Bronchial epithelial cell (primary cell): ENCODE measurements around the gene SEC24D. TPM values are rescaled to one million over a fixed set of nuclear protein-coding genes. Genes with fewer than 3 reads are reported as not detected.

Experiments used
- DNase-seq: peaks from one replicate; pipeline ENCODE4 v3.0.0-alpha.2; 2010; ENCODE audit warnings: low read depth
- FAIRE-seq: peaks from 2 replicates; lab custom pipeline; 2011; peaks lifted over from hg19 to GRCh38; lab: Jason Lieb, UNC
- H3K27me3 ChIP-seq: 2 replicates; pipeline ENCODE4 v1.5.1; 2011; ENCODE audit warnings: low read length; ENCODE audit not compliant: control insufficient read depth, insufficient read depth
- H3K36me3 ChIP-seq: 2 replicates; pipeline ENCODE4 v1.5.1; 2011; ENCODE audit warnings: low read length; ENCODE audit not compliant: control insufficient read depth, insufficient read depth
- H3K4me3 ChIP-seq: 2 replicates; pipeline ENCODE4 v1.5.1; 2011; ENCODE audit warnings: mild to moderate bottlenecking, low read depth, low read length, control low read depth
- CTCF ChIP-seq: IDR thresholded peaks from 2 replicates; pipeline ENCODE4 v1.5.1; 2011; ENCODE audit warnings: mild to moderate bottlenecking, moderate library complexity, low read length, control low read depth, inconsistent platforms; ENCODE audit not compliant: insufficient read depth, severe bottlenecking
- total RNA-seq: library from RNA; depleted of rRNA; stranded (reverse); fragments of >200 nt; gene quantifications from 2 replicates; pipeline ENCODE4 v1.2.1, GENCODE V29; 2014

The SEC24D gene
- total RNA-seq, 1 donor from 2014 or later, result 18.4 TPM

- no peaks in the 10 kb centered on the region for H3K27me3 ChIP-seq
- TF ChIP-seq CTCF, result no peak
- no peak for FAIRE-seq
These were observed 86.5 kb downstream of the SEC24D start for GRCh38 chr4:118749347-118749988.

GRCh38 chr4:118746251-118746919, 89.5 kb downstream of the SEC24D start:
- TF ChIP-seq CTCF, result no peak
- no peak for DNase-seq
- H3K4me3 ChIP-seq, result no peak overlapping the region
- FAIRE-seq, result no peak
- peaks cover 6% of the 10 kb centered on the region for H3K36me3 ChIP-seq
- H3K27me3 ChIP-seq, result no peaks in the 10 kb centered on the region

More at GRCh38 chr4:118749347-118749988, 86.5 kb downstream of the SEC24D start:
- DNase-seq, result no peak
- peaks cover 2% of the 10 kb centered on the region for H3K36me3 ChIP-seq
- H3K4me3 ChIP-seq, result no peak overlapping the region

GRCh38 chr4:118745357-118745756, 90.6 kb downstream of the SEC24D start:
- H3K27me3 ChIP-seq, result no peaks in the 10 kb centered on the region
- H3K4me3 ChIP-seq, result no peak overlapping the region
- no peak for TF ChIP-seq CTCF
- FAIRE-seq (no peak), DNase-seq (no peak)
- H3K36me3 ChIP-seq, result peaks cover 7% of the 10 kb centered on the region

GRCh38 chr4:118743867-118744266, 92.1 kb downstream of the SEC24D start:
- FAIRE-seq (no peak), DNase-seq (no peak)
- no peak for TF ChIP-seq CTCF
- Histone ChIP-seq H3K27me3 (no peaks in the 10 kb centered on the region), H3K4me3 (no peak overlapping the region), H3K36me3 (peaks cover 7% of the 10 kb centered on the region)

GRCh38 chr4:118742050-118742449, 93.9 kb downstream of the SEC24D start:
- no peak for TF ChIP-seq CTCF
- peaks cover 10% of the 10 kb centered on the region for H3K36me3 ChIP-seq
- DNase-seq, result no peak
- H3K4me3 ChIP-seq, result no peak overlapping the region
- H3K27me3 ChIP-seq, result no peaks in the 10 kb centered on the region
- no peak for FAIRE-seq
